Esophagus mucosa (tissue), 1 donor: ENCODE measurements around the gene IQCK. TPM values are rescaled to one million over a fixed set of nuclear protein-coding genes. Genes with fewer than 3 reads are reported as not detected.

ENCODE experiments used
- ATAC-seq: fragments of 200-7000 bp; cut with Tn5 transposase; one replicate; pipeline ENCODE4 v1.9.1; 2020
- total RNA-seq: library from RNA; stranded (reverse); gene quantifications from one replicate; pipeline ENCODE4 v1.2.4, GENCODE V29; 2023
- donor health status: DM: yes; HTN: yes; CAD: no.

IQCK gene
- total RNA-seq, 1 donor from 2014 or later, result 4.7 TPM

DNA sequence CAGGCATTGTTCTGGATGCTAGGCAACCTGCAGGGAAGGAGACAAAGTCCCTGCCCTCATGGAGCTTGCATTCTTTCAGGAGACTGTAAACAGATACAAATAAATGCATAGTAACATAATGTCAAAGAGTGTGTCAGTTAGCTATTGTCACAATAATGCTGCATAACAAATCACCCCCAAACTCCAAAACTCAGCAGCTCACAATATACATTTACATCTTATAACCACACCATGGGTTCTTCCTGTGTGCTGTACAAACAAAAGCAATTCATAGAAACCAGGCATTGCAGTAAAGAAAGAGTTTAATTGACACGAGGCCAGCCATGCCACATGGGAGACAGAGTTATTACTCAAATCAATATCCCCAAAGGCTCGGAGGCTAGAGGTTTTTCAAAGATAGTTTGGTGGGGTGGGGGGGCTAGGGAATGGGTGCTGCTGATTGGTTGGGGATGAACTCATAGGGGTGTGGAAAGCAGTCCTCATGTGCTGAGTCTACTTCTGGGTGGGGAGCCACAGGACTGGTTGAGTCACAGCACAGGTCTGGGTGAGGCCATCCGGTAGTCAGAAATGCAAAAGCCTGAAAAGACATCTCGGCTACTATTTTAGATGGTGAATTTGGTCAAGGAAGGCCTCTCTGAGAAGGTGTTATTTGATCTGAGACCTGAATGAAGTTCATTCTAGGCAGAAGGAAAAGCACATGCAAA is 87.5 kb downstream of the IQCK start:
- peak; percentile 78 for ATAC-seq

DNA sequence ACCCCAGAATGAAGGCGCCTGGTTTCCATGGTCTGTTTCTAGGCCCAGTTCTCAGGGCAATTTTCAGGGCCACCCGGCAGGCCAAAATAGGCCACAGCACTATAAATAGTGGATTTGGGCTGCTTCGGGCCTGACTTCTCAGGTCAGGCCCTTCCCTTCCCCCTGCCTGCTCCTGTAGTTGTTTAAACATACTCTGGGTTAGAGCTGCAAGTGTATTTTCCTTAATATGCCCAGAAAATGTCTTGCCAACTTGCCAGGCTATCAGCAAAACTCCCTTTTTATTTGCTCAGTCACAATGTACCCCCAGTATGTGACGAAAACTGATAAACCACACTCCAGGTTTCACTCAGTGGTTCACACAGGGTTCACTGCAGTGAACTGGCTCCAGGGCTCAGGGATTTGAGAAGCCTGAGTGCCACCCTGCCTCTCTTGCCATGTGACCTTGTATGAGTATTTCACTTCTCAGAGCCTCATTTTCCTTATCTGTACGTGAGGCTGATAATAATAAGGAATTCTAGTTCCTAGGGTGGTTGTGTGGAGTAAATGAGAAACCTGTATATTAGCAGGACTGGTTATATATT is 90.1 kb downstream of the IQCK start:
- no peak for ATAC-seq

DNA sequence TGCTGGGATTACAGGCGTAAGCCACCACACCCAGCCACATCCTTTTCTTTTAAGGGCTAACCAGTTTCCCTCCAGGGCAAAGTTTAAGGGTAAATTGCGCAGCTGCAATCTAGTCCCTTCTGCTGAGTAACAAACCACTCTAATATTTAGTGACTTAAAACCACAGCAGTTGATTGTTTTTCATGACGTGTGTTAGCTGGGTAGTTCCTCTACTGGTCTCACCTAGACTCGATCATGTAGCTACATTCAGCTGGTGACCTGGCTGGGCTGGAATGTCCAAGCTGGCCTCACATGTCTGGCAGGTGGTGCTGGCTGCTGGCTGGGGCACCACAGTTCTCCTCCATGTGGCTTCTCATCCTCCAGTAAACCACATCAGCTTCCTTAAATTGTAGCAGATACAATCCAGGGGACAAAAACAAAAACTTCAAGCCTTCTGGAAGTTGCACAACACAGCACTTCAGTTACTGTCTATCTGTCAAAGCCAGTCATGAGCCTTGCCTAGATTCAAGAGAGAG is 91.1 kb downstream of the IQCK start:
- ATAC-seq, result peak; percentile 47

DNA sequence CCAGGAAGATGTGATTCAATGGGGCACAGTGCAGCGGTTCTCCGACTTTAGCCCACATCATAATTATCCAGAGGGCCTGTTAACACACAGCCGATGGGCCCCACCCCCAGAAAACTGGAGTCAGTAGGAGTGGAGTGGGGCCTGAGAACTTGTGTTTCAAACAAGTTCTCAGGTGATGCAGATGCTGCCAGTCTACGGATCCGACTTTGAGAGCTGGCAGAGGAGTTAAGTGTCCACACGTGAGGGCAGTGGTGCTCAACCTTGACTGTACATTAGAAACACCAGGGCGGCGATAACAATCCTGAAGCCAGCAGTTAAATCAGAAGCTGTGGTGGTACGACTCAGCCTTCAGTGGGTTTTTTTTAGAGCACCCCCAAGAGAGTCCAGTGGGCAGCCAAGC is 91.6 kb downstream of the IQCK start:
- ATAC-seq, result no peak

DNA sequence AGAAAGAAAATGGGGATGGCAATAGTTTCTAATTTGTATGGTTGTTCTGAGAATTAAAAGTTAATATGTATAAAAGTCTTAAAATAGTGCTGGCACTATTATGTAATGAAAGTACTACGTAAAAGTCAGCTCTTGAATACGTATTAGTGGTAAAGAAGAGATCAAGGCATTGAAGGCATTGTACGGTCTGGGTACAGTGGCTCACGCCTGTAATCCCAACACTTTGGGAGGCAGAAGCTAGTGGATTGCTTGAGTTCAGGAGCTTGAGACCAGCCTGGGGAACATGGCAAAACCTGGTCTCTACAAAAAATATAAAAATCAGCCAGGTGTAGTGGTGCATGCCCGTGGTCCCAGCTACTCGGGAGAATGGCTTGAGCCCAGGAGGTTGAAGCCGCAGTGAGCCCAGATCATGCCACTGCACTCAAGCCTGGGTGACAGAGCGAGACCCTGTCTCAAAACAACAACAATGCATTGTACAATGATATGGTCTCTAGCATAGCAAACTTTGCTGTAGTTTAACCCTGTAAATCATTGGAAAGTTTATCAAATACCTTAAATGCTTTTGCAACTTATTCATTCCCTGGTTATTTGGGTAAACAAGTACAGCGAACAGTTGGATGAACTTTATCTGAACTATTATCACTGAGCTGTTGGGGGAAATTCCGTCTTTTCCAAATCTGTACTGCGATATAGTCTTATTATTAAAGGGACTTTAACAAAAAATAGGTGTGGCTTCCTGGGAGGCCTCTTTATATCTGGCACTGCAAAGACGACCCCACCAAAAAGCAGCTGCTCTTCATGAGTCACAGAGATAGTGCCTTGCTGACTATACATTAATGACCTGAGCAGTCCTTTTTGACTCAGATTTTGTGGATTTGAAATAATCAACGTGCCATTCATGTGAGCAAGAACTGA is 93.0 kb downstream of the IQCK start:
- no peak for ATAC-seq

DNA sequence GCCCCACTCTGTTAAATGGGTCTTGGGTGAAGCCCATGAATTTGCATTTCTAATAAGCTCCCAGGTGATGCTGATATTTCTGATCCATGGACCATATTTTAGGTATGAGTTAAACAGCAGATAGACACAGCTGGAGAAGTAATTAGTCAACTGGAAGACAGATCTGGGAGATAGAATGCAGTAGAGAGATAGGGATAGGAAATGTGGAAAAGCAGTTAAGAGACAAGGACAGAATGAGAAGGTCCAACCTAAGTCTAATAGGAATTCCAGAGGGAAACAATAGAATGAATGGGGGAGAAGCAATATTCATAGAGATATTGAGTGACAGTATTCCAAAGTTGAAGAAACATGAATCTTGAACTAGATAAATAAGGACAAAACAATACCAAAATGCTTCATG is 94.9 kb downstream of the IQCK start:
- no peak for ATAC-seq

DNA sequence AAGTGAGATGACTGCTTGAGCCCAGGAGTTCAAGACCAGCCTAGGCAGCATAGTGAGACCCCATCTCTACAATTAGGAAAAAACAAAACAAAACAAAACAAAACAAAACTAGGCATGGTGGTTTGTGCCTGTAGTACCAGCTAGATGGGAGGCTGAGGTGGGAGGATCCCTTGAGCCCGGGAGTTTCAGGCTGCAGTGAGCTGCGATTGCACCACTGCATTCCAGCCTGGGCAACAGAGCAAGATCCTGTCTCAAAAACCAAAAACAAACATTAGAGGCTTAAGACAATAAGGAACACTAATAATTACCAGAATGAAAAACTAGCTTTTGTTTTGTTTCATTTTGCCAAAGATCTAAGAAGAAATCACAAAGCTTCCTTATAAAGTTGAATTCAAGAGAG is 97.3 kb downstream of the IQCK start:
- ATAC-seq, result no peak

DNA sequence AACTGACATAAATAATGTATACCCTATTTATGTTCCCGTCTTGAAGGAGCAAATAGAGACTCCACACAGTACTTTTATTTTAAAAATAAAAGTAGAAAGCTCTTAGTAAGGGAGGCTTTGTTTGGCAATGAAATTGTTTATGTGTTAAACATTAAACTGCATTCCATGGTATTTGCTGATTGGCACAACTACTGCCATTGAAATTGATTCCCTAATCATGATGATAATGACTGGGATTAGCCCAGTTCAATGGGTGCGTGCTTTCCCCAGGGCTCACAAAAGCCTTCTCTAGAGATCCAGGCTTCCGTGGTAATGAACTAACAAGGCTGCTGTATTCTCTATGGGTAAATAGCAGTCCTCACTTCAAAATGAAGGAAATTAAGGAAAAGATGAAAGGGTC is 99.1 kb downstream of the IQCK start:
- no peak for ATAC-seq

DNA sequence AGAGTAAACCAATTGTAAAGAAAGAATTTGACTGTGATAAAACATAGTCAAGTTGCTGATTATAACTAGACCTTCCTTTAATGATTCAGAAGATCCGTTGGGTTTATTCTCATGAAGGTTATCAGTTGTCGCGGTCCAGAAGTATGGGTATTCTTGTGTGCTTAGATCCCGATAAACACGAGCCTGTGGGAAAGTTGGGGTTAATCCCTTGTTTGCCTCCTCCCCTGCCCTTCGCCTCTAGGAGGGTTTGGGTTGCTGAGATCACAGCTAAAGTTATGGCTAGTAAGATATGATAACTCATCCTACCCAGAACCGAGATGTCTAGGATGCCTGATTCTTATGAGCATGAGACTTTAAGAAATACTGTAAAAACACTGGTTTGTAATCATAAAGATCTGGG is 99.8 kb downstream of the IQCK start:
- no peak for ATAC-seq

DNA sequence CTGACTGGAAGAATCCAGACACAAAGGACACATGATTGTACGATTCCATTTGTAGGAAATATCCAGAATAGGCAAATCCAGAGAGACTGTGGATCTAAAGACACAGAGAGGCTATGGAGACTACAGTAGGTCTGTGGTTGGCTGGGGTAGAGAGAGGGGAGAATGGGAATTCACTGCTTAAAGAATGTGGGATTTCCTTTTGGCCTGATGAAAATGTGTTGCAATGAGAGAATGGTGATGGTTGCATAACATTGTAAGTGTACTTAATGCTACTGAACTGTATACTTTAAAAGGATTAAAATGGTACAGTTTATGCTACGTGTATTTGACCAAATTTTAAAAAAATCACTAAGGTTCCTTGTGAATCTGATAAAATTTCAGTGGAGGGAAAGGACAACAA is 104.5 kb downstream of the IQCK start:
- no peak for ATAC-seq

DNA sequence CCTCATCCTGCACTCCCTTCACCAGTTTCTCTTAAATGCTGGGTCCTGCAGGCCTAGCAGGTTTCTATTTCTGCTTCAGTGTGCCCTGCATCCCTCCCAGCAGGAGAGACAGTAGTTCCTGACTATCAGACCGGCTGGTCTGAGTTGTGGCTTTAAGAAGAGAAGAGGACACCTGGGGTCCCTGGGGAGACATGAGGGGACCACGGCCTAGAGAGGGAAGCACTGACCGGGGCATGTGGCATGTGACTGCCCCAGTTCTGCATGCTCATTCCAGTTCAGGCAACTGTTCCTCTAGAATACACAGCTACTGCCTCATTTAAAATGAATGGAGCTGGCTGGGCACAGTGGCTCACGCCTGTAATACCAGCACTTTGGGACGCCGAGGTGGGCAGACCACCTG is 105.3 kb downstream of the IQCK start:
- no peak for ATAC-seq

DNA sequence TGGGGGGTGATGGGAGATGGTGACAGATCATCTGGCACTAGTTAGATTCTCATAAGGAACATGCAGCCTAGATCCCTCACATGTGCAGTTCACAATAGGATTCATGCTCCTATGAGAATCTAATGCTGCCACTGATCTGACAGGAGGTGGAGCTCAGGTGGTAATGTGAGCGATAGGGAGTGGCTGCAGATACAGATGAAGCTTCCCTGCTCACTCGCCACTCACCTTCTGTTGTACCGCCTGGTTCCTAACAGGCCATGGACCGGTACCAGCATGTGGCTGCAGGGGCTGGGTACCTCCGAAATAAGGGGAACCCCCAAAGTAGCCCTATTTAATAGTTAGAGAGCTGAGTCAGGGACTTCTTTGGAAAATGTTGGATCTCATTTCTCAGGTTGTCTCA is 106.1 kb downstream of the IQCK start:
- no peak for ATAC-seq

DNA sequence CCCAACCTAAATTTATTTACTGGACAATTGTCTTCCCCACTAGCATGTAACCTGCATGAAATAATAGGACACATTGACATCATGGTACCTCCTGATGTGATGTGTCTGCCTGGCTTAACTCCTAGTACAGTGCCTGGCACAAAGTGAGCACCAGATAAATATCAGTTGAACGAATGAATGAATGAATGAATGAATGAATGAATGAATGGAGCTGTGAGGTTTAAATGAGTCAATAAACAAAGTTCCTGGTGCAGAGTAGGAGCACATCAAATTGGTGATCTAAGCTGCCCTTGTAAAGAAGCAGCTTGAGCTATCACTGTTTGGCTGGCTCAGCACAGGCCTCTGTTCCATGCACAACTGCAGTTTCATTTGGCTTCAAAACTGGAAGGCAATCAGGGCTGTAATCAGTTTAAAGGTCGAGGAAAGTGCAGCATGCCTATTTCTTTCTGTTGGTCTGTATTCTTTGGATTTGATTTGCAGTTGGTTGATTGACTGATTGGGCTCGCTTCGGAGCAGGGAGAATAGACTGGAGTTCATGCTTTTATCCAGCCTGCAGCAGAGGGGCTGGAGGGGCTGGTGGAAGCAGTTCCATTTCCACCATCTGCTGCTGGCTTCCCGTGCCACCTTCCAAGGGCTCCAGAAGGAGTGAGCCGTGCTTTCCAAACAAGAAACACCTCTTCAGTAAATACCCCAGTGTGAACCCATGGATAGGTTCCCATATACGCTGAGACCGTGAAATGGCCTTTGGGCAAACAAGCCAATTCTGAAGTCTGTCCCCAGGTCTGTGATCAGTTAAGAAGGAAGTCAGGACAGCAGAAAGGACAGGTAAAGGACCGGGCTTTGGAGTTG is 112.0 kb downstream of the IQCK start:
- ATAC-seq, result no peak

DNA sequence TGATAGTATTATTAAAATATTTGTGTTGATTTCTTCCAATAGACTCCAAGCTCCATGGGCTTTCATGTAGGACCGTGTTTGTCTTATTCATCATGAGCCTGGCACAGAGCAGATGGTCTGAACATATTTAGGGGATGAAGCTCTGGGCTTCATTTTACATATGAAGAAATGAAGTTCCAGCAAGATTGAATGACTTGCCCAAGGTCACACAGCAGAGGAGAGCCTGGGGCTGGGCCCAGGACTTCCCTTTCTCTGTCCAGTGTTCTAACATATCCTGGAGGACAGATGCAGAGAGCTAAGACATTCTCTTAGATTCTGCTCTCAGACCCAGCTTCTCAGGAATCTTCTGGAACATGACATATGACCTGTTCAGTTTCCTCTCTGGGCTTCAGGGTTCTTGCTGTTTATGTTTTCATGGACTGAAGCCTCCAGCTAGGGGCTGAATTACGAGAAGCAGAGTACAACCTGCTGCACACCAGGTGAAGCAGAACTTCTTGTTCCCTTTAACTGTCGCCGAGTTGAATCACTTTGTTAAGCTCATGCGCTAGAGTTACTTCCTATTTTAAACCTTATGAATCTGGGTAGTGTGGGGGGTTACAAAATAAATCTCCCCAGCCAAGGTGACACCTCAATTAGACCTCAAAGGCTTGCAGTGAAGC is 113.0 kb downstream of the IQCK start:
- no peak for ATAC-seq

DNA sequence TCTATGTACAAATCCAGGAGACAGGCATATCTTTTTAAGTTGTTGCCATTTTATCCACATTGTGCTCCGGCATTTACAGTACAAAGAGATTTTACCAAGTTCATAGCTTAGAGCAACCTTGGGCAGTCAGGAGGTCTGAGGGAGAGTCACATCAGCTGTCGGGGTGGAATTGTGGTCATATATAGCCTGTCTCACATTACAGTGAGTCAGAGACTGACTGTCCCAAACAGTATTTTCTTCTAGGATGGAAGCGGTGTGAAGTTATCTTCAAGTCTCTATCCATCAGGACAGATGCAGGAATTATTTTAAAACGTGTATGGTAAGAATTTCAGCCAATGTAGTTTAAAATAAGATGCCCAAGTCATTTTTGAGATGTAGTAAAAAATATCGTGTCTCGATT is 113.6 kb downstream of the IQCK start:
- no peak for ATAC-seq

DNA sequence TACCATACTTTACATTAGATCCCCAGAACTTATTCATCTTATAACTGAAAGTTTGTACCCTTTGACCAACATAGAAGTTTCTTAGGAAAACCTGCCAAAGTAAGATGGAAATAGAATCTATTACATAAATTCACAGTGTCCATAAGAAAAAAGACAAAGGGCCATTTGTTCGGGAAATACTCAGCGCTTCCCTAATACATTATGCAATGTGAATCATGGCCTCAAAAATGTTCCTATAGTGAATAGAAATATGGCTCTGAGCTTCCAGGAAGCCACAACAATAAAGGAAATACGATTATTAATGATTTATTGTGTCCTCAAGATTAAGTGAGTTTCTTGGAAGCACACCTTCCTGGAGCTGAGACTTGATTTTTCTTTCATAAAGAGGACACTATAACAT is 115.1 kb downstream of the IQCK start:
- no peak for ATAC-seq

DNA sequence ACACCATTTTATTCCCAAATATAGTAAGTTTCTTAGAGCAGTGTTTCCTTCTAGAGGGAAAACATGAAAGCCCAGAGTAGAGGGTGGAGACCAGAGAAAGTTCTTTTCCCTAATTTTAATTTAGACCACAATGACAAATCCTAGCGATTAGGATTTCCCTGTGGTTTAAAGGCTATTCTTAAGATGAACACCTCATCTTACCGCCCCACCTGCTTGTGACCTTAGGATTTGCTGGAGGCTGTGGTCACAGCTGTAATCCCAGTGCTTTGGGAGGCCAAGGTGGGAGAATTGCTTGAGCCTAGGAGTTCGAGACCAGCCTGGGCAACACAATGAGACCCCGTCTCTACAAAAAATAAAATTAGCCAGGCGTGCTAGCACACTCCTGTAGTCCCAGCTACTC is 115.5 kb downstream of the IQCK start:
- no peak for ATAC-seq

DNA sequence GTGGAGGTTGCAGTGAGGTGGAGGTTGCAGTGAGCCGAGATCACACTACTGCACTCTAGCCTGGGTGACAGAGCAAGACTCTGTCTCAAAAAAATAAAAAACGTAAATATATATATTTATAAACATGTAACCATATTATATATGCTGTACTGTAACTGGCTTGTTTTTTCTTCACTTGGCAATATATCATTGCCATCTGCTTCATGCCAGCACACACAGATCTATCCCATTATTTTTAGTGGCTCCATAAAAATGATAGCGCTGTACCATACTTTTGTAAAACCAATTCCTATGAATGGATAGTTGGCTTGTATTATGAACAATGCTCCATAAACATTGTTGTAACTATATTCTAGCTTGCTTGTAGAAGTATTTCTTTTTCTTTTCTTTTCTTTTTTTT is 117.1 kb downstream of the IQCK start:
- no peak for ATAC-seq

DNA sequence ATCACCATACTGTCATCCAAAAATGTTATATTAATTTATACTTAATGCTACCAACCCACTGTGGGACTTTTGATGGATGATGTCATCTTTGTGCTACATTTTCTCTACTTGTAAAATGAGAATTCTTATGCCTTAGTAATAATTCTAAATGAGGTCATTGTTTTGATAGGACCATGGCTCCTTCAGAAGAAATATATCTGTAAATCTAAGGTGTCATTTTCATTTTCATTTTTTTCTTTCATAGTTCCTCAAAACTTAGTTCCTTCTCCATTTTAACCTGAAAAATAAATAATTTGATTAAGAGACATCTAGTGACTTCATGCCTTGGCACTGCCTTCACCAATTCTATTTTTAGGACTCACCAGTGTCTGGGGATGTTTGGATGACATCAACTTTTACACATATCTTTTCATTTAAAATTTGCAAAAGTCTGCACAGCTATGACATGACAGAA is 117.9 kb downstream of the IQCK start:
- ATAC-seq, result no peak

DNA sequence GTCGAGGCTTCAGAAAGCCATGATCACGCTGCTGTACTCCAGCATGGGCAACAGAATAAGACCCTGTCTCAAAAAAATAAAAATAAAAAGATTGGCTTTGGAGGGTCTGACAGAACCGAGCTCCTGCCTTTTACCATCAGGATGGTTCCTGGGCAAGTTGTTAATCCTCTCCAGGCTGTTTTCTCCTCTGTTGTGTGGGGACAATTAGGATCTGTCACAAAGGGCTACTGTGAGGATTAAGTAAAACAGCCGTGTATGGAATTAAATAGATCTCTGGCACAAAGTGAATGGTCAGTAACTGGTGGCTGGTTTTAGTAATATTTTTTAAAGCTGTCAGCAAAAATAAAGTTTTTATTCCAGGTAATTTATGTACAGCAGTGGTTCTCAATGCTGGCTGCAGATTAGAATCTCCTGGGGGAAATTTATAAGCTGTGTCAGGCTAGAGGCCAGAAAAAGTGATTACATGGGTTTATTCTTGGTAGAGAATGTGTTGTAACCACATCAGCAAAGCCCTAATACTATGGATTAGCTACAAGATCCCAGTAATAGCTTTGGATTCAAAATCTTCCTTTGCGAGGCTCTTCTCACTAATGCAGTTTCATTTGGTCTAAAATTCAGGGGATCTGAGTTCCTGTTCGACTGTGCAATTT is 119.4 kb downstream of the IQCK start:
- ATAC-seq, result no peak

DNA sequence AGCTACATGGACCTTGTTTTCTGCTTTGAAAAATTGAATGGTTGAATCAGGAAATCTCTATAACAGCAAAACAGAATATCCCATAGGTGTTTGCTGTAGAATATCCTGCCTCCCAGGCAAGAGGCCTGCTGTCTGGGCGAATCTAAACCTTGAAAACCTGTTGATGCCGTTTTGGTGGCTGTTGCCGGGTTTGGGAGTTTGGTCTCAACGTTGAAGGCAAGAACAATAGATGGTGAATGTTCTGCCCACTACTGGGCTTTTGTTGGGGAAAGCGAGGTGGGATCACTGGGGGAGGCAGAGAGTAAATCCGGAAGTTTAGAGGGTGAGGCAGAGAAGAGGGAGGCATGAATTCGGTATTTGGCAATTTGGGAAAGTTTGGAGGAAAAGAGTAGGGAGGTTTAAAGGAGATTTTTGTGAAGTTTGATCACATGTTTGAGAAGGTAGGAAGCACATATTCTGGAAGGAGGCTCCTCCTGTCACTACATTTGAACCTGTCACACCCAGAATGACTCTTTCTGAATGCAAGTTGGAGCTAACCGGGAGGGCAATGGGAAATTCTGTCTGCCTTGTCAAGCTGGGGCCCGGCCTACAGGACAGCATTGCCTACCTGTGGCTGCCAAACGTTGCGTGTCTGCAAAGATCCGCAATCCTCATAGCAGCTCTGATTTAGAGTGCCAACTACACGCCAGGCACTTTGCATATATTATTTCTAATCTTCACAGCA is 120.1 kb downstream of the IQCK start:
- no peak for ATAC-seq
